Uterus (tissue), 2 donors: Measurements from ENCODE around the gene NECTIN1.

Source experiments
- POLR2A ChIP-seq, 2 donors: fragments of 450-650 bp; IDR thresholded peaks; one replicate each; pipeline ENCODE4 v1.6.1; 2016; ENCODE audit warnings: antibody characterized with exemption in 2 of 2, mild to moderate bottlenecking in 1 of 2, moderate library complexity in 1 of 2
- TF ChIP-seq, protein P1 (sequence below), 4 experiments: fragments of 200-600 bp in 2 of 4; fragments of 450-650 bp in 2 of 4; sonication (generic) in 2 of 4; IDR thresholded peaks; one replicate each; pipeline ENCODE4 v1.5.1; 2016 to 2019; ENCODE audit warnings: antibody characterized with exemption in 4 of 4, mild to moderate bottlenecking in 2 of 4, moderate library complexity in 1 of 4

DNA sequence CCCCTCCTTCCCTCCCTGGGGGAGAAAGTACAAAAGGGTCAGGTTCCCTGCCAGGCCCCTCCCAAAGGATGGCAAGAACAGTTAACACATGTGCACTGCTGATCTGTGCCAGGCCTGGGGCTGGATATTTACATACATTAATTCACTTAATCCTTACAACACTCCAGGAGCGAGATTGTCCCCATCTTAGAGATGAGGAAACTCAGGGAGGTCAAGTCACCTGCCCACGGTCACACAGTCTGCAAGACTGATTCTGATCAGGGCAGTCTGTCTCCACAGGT, 36.5 kb downstream of the NECTIN1 start:
- TF ChIP-seq, protein P1, sequence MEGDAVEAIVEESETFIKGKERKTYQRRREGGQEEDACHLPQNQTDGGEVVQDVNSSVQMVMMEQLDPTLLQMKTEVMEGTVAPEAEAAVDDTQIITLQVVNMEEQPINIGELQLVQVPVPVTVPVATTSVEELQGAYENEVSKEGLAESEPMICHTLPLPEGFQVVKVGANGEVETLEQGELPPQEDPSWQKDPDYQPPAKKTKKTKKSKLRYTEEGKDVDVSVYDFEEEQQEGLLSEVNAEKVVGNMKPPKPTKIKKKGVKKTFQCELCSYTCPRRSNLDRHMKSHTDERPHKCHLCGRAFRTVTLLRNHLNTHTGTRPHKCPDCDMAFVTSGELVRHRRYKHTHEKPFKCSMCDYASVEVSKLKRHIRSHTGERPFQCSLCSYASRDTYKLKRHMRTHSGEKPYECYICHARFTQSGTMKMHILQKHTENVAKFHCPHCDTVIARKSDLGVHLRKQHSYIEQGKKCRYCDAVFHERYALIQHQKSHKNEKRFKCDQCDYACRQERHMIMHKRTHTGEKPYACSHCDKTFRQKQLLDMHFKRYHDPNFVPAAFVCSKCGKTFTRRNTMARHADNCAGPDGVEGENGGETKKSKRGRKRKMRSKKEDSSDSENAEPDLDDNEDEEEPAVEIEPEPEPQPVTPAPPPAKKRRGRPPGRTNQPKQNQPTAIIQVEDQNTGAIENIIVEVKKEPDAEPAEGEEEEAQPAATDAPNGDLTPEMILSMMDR (IDR thresholded peaks at IDR 0.05): no peak
- TF ChIP-seq POLR2A (IDR thresholded peaks at IDR 0.05): no peak
